ENCODE data around the gene JAK1. TPM values are rescaled to one million over a fixed set of nuclear protein-coding genes. Genes with fewer than 3 reads are reported as not detected.
A peak's percentile ranks its signal among the peaks of the same experiment; 100 is the strongest.

Gene JAK1
- total RNA-seq, 1 experiment from 2014 or later = 27.8 TPM

DNA sequence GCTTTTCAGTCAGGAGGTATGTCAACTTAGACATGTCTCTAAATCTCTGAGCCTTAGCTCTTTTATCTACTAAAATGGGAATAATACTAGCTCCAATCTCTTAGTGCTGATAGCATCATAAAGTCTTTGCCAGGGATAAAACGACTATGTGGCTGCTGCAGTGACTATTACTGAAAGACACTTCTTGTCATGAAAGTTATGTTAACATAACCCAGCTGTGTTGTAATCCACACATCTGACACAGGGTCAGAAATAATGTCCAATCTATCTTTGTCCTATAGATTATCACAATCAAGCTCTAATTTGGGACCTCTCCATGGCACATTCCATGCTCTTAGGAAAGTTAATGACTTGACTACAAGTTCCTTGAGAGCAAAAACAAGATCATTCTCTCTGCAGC lies 62.8 kb downstream of the JAK1 start:
- peaks cover 32% of the 10 kb centered on the region for H3K4me1 Mint-ChIP-seq
- no peak for DNase-seq (ENCODE audit: low spot score)
- no peak overlapping the region for H3K4me3 Mint-ChIP-seq
- H3K27me3 Mint-ChIP-seq (ENCODE audit: low read depth) = no peaks in the 10 kb centered on the region
- no peaks in the 10 kb centered on the region for H3K9me3 Mint-ChIP-seq
- ATAC-seq = no peak
- no peak overlapping the region for H3K27ac Mint-ChIP-seq
- ChIA-PET CTCF (no interaction called here), POLR2A (no interaction called here)
- TF ChIP-seq, protein P1, sequence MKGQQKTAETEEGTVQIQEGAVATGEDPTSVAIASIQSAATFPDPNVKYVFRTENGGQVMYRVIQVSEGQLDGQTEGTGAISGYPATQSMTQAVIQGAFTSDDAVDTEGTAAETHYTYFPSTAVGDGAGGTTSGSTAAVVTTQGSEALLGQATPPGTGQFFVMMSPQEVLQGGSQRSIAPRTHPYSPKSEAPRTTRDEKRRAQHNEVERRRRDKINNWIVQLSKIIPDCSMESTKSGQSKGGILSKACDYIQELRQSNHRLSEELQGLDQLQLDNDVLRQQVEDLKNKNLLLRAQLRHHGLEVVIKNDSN (CRISPR knock-in tag; IDR thresholded peaks at IDR 0.05) = no peak
- no peak for TF ChIP-seq AFF4 (CRISPR knock-in tag; IDR thresholded peaks at IDR 0.05; ENCODE audit: borderline replicate concordance)
- TF ChIP-seq PRDM15 (CRISPR knock-in tag; IDR thresholded peaks at IDR 0.05) = no peak
- no peak for TF ChIP-seq FOXJ3 (CRISPR knock-in tag; IDR thresholded peaks at IDR 0.05; ENCODE audit: borderline replicate concordance)
- no peaks in the 10 kb centered on the region for H3K36me3 Mint-ChIP-seq

- POLR2A ChIA-PET = interaction anchor here (0.6 kb wide), 1 partner anchor 9 kb away, joined by 3 read pairs; no protein-coding TSS in a partner anchor
- H3K4me1 Mint-ChIP-seq = peaks cover 35% of the 10 kb centered on the region
Observed at GRCh38 chr1:64901663-64902062, 64.7 kb downstream of the JAK1 start.

DNA sequence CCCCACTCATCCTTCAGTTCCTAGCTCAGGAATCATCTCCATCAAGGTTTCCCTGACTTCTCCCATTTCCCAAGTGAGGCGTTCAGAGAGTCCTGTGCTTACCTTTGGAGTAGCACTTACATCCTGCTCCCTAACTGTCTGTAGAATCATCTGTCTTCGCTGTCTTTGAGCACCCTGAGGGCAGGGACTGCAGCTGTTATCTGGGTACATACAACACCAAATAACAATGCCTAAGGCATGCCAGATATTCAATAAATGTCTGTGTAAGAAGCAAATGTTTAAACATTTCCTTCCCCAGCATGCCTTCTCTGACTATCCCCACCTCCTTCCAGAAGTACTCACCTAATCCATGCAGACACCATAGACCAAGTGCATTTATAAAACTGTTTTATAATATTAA lies 65.4 kb downstream of the JAK1 start:
- peaks cover 4% of the 10 kb centered on the region for H3K9me3 Mint-ChIP-seq
- no peak; the same call in 1 of the 2 replicates for ATAC-seq
- no peaks in the 10 kb centered on the region for H3K36me3 Mint-ChIP-seq
- H3K27ac Mint-ChIP-seq = peak overlapping the region; percentile 3; the same call in 1 of the 2 replicates
- H3K4me3 Mint-ChIP-seq = no peak overlapping the region
- no peak for DNase-seq (ENCODE audit: low spot score)
- H3K4me1 Mint-ChIP-seq = peaks cover 38% of the 10 kb centered on the region
- ChIA-PET POLR2A (no interaction called here), CTCF (no interaction called here)
- H3K27me3 Mint-ChIP-seq (ENCODE audit: low read depth) = no peaks in the 10 kb centered on the region
- TF ChIP-seq PREB (CRISPR knock-in tag; IDR thresholded peaks at IDR 0.05; ENCODE audit: borderline replicate concordance) (no peak), MYBL2 (CRISPR knock-in tag; IDR thresholded peaks at IDR 0.05) (no peak), NFATC4 (CRISPR knock-in tag; IDR thresholded peaks at IDR 0.05) (no peak), ERG (CRISPR knock-in tag; IDR thresholded peaks at IDR 0.05) (no peak), HMGA2 (CRISPR knock-in tag; IDR thresholded peaks at IDR 0.05) (no peak), RORB (CRISPR knock-in tag; IDR thresholded peaks at IDR 0.05) (no peak), ATF1 (CRISPR knock-in tag; IDR thresholded peaks at IDR 0.05) (no peak)
- TF ChIP-seq, protein P2, sequence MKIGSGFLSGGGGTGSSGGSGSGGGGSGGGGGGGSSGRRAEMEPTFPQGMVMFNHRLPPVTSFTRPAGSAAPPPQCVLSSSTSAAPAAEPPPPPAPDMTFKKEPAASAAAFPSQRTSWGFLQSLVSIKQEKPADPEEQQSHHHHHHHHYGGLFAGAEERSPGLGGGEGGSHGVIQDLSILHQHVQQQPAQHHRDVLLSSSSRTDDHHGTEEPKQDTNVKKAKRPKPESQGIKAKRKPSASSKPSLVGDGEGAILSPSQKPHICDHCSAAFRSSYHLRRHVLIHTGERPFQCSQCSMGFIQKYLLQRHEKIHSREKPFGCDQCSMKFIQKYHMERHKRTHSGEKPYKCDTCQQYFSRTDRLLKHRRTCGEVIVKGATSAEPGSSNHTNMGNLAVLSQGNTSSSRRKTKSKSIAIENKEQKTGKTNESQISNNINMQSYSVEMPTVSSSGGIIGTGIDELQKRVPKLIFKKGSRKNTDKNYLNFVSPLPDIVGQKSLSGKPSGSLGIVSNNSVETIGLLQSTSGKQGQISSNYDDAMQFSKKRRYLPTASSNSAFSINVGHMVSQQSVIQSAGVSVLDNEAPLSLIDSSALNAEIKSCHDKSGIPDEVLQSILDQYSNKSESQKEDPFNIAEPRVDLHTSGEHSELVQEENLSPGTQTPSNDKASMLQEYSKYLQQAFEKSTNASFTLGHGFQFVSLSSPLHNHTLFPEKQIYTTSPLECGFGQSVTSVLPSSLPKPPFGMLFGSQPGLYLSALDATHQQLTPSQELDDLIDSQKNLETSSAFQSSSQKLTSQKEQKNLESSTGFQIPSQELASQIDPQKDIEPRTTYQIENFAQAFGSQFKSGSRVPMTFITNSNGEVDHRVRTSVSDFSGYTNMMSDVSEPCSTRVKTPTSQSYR (CRISPR knock-in tag; IDR thresholded peaks at IDR 0.05) = no peak
- TF ChIP-seq, protein P3, sequence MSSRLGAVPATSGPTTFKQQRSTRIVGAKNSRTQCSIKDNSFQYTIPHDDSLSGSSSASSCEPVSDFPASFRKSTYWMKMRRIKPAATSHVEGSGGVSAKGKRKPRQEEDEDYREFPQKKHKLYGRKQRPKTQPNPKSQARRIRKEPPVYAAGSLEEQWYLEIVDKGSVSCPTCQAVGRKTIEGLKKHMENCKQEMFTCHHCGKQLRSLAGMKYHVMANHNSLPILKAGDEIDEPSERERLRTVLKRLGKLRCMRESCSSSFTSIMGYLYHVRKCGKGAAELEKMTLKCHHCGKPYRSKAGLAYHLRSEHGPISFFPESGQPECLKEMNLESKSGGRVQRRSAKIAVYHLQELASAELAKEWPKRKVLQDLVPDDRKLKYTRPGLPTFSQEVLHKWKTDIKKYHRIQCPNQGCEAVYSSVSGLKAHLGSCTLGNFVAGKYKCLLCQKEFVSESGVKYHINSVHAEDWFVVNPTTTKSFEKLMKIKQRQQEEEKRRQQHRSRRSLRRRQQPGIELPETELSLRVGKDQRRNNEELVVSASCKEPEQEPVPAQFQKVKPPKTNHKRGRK (CRISPR knock-in tag; IDR thresholded peaks at IDR 0.05; ENCODE audit: borderline replicate concordance) = no peak
- TF ChIP-seq, protein P4, sequence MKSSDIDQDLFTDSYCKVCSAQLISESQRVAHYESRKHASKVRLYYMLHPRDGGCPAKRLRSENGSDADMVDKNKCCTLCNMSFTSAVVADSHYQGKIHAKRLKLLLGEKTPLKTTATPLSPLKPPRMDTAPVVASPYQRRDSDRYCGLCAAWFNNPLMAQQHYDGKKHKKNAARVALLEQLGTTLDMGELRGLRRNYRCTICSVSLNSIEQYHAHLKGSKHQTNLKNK (CRISPR knock-in tag; IDR thresholded peaks at IDR 0.05) = no peak

More at GRCh38 chr1:64901663-64902062, 64.7 kb downstream of the JAK1 start:
- CTCF ChIA-PET = no interaction called here
- DNase-seq (ENCODE audit: low spot score) = no peak
- H3K9me3 Mint-ChIP-seq = peaks cover 4% of the 10 kb centered on the region
- H3K4me3 Mint-ChIP-seq = no peak overlapping the region
- H3K27ac Mint-ChIP-seq = no peak overlapping the region
- ATAC-seq = no peak
- TF ChIP-seq CBFB (CRISPR knock-in tag; IDR thresholded peaks at IDR 0.05; ENCODE audit: low read depth) = no peak
- TF ChIP-seq, protein P5, sequence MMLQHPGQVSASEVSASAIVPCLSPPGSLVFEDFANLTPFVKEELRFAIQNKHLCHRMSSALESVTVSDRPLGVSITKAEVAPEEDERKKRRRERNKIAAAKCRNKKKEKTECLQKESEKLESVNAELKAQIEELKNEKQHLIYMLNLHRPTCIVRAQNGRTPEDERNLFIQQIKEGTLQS (CRISPR knock-in tag; conservative IDR thresholded peaks at IDR 0.05) = no peak
- TF ChIP-seq NR3C1 (CRISPR knock-in tag; conservative IDR thresholded peaks at IDR 0.05; ENCODE audit: low read depth) = no peak
- H3K36me3 Mint-ChIP-seq = no peaks in the 10 kb centered on the region
- no peaks in the 10 kb centered on the region for H3K27me3 Mint-ChIP-seq (ENCODE audit: low read depth)

Measured in WTC11 (cell line).